ENCODE data around the gene CABP4.
A peak's percentile ranks its signal among the peaks of the same experiment; 100 is the strongest.

Gene CABP4

DNA sequence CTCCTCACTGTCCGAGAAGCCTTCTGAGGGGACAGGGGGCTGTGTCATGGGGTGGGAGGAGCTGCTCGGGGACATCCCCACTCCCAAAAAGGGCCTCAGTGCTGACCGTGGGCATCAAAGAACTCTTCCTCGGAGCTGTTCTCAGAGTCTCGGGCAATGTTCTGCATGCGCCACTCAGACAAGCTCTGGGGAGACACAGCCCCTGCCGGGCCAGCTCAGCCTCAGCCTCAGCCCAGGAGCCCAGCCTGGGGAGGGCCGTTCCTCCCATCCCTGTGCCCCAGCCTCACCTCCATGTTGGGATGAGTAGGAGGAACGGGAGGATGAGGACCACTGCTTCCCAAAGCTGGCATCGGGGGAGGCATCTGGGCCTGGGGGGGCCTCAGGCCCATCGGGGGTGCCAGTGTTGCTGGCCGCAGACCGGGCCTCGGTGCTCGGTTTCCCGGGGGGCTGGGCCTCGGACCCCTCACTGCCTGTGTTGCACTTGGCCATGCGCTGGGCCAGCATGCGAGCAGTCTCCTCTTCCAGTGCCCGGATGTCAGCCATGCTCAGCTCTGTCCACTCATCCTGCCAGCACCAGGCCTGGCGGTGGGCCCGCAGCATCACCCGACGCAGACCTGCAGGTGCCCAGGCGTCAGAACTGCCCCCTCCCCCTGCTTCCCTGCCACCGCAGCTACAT is 44.8 kb downstream of the CABP4 start:
- no peak for DNase-seq

DNA sequence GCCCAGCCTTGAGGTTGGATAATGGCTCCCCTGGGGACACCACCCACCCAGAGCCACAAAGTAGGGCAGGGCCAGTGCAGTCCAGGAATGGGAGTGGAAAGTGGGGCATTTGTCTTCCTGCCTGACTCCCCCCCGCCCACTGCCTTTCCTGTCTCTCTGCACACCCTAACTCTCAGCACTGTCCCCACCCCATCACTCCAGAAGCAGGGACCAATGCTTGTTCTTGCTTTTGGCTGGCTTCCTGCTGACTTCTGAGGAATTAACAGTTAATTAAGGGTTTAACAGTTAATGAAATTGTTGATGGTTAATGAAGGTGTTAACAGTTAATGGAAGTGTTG is 45.3 kb downstream of the CABP4 start:
- no peak for DNase-seq

DNA sequence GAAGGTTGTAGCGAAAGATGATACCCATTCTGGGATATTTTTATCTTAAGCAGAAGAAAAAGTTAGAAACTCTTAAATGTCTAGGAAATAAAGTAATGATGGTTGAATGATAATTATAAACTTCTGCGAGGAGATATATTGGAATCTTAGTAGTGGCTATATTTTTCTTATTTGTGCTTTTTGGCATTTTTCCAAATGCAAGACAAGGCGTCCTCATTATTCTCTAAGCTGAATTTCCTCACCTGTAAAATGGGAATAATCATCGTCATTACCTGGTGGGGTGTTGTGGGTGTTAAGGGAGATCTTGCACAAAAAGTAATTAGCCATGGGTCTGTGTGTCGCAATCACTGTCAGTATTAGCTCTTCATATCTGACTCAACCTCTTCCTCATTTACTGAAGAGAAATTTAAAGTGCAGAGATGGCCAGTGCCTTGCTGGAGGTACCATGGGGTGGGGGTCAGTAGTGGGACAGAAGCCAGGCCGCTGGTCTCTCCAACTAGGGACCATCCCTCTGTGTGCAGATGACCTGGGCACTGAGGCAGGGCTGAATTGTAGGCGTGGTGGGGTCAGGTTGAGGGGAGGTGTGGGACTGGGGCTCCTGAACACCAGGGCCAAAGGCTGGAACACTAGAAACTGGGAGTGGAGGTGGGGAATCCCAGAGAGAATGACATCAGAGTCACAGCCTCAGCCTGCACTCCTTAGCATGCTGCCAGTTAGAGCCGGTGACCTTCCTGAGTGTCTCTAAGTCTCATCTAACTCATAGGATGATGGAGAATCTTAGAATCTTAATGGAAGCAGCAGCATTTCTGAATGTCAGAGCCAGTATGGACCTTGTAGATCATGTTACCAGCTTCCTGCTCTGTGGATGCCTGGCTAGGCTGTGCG is 45.9 kb downstream of the CABP4 start:
- DNase-seq, result no peak

DNA sequence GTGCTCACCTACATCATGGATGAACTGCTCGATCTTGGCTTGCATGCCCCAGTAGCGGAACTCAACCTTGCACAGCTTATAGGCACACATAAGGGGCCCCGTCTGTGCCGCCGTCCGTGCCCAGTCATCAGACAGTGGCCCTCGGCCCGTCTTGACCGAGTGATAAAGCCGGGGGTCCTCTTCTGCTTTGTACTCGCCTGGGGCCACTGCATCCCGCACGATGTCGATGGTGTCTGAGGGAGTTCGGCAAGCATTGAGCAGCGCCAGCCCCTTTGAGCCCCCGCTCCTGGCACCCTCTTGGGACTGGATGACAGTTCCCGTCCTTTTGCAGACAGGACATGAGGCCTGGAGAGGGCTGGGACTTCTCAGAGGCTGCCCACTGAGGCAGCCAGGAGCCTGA is 46.7 kb downstream of the CABP4 start:
- DNase-seq, result no peak

DNA sequence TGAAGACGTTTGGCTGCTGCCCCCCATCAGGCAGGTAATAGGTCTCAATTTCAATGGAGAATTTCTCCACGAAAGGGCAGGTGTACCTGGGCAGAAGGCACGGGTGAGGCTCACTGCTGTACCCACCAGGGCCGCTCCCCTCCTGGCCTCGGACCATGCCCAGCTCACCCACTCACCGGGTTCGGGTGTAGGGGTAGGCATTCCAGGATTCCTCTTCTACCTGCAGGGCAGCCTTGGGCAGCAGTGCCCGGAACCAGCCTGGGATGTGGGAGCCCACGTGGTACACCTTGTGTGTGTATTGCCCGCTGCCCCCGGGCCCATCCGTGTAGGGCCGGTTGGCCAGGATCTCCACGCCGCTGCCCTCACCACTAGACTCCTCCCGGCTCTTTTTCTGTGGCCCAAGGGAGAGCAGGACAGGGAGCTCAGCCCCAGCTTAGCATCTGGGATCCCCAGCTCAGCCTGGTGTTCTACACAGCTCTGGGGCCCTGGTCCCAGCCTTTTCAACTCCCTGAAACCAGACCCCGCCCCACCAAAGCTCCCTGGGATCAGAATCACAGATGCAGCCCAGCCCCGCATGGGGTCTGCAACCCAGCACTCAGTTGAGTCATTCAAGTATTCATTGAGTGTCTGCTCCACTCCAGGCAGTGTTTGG is 47.3 kb downstream of the CABP4 start:
- DNase-seq, result no peak

DNA sequence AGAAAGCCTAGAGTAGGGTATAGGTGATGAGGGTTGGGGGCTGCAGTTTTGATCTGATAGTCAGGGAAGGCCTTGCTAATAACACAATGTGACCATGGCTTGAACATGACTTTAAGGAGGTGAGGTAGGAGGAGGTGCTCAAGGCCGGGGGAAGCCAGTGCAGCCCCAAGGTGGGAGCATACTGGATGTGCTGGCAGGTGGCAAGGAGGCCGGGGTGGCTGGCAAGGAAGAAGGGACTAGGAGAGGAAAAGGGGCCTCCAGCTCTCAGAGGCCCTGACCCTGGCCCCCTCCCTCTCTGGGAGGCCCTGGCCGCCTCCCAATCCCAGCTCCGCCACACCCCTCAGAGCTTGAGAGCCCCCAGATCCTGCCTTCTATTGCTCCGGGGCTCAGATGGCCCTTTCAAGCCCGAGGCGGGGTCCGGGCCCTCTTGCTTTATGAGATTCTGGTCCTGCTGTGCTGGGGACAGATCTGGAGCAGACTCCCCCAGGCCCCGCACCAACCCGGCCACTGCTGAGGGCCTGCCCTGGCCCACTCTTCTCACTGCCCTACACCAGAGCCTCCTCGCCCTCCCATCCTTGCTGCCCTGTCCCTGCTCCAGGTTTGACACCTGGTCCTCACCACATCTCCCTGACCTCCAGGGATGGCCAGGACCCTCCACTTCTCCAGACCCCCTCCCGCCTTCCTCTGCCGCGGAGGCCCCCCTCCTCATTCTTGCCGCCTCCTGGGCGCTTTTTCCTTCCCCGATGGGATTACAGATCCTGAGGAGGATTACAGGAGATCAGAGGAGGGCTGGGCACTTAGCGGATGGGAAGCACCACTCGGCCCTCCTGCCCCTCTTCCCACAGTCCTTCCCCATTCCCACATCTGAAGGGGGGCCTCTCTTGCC is 48.2 kb downstream of the CABP4 start:
- DNase-seq, result no peak

DNA sequence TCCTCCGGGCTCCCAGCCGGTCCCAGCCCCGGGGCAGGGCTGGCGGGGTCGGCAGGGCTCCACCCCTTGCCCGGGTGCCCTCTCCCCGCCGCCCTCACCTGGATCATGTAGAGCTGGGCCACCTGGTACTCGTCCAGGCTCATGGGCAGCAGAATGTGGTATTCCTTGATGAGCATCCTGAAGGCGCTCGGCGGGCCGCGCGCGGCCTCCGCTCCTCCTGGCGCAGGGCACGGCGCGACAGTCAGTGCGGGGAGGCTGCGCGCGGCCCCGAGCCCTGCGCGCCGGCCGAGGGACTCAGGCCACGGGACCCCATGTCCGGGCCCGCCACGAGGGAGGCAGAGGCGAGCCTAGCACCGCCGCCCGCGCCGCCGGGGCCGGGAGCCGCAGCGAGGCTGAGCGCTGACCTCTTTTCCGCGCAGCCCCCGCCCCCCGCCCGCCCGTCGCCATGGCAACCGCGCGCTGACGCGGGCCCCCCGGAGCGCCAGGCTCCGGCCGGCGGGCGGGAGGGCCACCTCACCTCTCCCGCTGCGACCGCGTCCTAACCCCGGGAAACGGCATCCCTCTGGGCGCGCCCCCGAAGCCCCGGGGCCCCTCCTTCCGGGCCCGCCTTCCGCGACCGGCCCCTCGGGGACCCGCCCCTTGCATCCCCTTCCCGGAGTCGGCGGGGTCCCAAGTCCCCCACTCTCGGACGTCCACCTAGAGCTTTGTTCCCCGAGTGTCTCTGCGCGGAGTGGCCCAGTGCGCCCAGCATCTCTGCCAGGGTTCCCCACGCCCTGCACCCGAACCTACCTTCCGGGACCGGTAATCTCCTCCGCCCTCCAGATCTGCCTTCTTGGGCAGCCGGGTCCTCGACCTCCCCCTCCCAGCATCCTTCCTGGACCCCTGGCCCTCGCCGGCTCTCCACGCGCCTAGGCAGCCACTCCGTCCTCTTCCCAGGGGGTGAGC is 49.1 kb downstream of the CABP4 start:
- peak; percentile 4 for DNase-seq

DNA sequence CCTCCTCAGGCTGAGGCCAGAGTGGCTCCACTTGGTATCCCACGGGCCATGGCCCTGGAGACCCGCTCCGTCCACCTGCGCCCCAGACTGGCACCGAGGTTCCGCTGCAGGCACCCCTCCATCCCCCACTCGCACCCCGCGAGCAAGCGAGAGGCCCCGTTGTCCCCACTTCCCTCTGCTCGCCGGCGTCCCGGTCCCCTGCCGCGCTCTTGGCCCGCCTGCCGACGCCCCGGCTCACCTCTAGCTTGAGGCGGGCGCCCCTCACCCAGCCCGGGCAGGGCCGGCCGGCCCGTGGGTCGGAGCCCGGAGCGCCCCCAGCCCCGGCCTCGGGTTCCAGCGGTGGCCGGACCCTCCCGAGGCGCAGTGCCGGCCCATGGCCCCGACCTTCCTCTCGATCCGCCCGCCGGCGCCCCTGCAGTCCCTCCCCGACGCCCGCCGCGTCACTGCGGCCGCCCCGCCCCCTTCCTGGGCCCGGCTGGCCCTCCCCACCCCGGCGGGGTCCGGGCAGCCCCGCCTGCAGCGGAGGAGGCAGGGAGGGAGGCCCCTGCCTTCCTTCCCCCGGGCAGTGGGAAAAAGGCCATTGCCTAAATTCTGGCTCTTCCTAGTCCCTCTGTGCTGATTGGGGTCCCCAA is 49.9 kb downstream of the CABP4 start, which contains the start of gene PITPNM1:
Gene PITPNM1 (minus strand): TSS at position 414 of the 632 bp plus-strand sequence. CDS start 1,183 bp downstream, outside the sequence.
- peak; percentile 21 for DNase-seq

DNA sequence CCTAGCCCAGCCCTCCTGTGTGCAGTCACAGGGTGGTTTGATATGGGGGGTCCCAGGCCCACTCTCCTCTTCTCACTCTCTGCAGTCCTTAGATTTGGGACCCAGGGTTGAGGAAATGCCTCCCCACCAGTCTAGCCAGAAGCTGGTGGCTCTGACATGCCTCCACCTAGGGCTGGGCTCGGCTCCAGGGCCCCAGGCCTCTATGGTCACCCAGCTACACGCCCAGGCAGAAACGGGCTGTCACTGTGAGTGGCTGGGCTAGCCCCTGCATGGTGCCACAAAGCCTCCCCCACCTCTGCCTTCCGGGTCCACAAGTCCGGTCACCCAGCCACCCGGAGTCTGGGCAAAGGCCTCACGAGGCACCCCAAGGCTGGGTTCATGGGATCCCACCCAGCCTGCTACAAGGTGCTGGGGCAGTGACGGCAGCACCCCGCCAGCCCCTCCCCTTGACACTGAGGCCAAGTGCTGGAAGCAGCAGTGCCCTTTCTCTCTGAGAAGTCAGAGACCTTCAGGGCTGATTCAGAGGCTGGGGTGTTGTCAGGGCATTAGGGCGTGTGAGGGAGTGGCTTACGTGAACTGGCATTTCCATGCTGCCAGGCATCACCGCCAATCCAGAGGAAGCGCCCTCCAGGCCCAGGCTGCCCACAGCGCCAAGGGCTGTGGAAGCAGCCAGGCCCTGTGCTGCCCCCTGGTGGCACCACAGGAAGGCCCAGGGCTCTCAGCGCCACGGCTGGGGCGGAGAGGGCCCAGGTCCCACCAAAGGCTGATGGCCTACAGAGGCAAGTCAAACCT is 50.6 kb downstream of the CABP4 start:
- peak; percentile 85 for DNase-seq

DNA sequence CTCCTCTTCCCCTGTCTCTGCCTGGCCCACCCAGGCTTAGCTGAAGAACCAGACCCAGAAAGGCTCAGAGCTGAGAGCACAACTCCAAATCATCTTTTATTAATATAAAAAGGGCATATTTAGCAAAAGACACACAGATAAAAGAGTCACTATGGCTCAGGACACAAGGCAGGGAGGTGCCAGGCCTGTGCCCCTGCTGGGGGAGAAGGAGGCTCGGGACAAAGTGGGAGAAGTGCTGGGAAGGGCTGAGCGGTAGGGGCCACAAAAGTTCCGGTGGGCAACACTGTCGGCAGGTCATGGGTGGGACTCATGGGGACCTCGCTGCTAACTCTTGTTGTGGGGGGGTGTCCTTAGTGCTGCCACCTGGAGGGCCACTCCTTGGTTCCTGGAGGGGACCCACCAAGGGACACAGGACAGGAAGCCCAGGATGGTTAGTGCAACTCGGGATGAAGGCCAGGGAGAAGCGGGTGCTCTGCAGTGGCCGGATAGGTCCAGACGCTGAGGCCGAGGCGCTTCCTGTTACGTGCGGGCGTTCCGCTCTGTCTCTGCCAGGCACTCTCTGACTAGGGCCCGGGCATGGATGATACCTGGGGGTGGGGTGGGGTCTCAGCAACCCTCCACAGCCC is 51.4 kb downstream of the CABP4 start:
- DNase-seq, result no peak

DNA sequence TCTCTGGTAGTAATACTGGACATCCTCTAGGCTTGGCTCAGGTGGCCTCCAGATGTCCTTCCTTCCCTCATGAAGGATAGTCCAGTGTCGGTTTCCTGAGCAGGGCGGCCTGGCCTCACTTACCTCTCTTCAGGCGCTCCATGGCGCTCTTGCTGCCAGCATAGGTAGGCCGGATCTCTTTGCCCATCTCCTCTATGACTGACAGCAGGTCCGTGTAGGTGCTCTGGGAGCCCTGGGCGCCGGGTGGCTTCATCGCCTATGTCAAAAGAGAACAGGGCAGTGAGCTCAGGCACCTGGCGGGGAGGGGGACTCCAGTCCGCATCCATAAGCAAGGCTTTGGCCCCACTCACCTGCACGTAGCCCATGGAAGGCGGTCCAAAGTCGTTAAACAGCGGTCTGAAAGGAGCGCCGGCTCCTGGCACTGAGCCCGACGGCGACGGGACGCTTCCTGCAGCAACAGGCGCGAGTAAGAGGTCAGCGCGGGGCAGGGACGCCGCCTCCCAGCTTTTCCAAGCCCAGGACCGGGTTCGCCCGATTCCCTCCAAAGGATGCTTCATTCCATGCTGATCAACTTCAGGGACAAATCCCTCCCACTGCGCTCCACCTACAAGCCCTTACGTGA is 52.2 kb downstream of the CABP4 start:
- DNase-seq, result no peak

DNA sequence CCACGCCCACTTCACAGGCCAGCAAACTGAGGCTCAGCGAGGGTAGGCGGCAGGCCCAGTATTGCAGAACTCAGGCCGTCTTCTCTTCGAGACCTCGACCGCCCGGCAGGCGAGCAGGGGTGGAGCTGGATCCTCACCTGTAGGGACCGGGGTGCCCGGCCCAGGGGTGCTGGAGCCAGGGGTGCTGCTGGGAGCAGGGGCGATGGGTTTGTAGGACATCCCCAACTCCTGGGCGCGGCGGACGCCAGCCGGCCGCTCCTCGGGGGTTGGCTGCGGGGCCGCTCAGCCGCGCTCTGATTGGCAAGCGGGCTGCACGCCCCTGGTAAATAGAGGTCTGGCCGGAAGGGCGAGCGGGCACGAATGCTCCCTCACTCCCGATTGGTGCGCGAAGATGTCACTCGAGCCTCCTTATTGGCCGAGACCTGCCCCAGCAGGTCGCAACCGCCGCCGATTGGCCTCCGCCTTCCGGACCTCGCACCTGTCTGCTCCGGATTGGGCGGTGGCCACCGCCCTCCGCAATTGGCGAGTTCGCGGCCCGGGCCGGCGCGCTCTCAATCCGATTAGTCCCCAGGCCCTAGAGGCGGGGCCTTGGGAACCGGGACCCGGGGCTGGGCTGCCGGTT is 52.8 kb downstream of the CABP4 start, which contains the start of gene CDK2AP2:
Gene CDK2AP2 (minus strand): TSS at position 299 of the 622 bp plus-strand sequence. CDS start 80 bp downstream, at position 219.
- peak; percentile 97 for DNase-seq

DNA sequence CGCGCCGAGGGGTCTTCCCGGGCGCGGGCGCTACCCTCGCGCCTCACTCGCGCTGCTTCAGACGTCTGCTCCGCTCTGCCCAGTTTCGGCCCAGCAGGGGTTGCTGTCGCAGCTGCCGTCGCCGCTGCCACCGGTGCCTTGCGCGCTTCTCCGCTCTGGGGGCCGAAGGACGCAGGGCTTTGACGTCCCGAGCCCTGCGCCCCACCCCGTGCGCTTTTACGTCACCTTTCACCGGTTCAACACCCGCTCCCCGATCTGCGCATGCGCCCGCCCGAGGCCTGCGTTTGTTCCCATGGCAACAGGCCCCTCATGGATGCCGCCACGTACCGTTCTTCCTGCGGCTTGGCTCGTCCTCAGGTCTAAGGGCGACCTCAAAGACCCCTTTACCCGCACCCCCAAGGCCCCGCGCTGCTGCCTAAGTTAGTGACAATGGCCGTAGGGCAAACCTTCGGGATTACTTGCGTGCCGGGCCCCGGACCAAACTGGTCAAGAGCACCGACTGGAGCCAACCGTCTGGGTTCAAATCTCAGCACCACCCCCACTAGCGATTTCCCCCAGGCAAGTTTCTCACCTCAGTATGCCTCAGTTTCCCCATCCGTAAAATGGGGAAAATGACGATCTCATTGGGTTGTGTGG is 53.5 kb downstream of the CABP4 start:
- DNase-seq, result peak; percentile 95

DNA sequence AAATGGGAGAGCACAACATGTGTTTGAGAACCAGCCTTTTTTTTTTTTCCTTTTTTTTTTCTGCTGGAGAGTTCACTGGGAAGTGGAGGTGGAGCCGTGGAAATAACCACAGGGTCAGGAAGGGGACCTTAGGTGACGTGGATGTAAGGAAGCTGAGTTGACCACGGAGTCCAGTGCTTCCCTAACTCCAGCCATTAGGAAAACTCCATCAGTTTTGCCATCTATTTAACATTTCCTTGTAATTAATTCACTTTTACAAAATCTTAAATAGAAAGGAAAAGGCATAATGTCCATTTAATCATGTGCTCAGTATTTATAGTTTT is 54.8 kb downstream of the CABP4 start:
- DNase-seq, result no peak
